Astrocyte of the cerebellum (primary cell): ENCODE data around the gene WDR82.

Experiments
- DNase-seq: peaks from one replicate; pipeline ENCODE4 v3.0.0-alpha.2; 2011; ENCODE audit warnings: low read depth
- H3K4me3 ChIP-seq: 2 replicates; pipeline ENCODE4 v1.5.1; 2011; ENCODE audit warnings: mild to moderate bottlenecking, low read depth, low read length, moderate library complexity
- in situ Hi-C: cut with HindIII; loops from 2 replicates; pipeline ENCODE4 v1.10.0; 2017; ENCODE audit warnings: low sequenced_read_pairs
- TF ChIP-seq, protein P1 (sequence below): IDR thresholded peaks from 2 replicates; pipeline ENCODE4 v1.5.1; 2012; ENCODE audit warnings: low read length, low read depth, moderate library complexity, mild to moderate bottlenecking; ENCODE audit errors: missing control alignments

The WDR82 gene

DNA sequence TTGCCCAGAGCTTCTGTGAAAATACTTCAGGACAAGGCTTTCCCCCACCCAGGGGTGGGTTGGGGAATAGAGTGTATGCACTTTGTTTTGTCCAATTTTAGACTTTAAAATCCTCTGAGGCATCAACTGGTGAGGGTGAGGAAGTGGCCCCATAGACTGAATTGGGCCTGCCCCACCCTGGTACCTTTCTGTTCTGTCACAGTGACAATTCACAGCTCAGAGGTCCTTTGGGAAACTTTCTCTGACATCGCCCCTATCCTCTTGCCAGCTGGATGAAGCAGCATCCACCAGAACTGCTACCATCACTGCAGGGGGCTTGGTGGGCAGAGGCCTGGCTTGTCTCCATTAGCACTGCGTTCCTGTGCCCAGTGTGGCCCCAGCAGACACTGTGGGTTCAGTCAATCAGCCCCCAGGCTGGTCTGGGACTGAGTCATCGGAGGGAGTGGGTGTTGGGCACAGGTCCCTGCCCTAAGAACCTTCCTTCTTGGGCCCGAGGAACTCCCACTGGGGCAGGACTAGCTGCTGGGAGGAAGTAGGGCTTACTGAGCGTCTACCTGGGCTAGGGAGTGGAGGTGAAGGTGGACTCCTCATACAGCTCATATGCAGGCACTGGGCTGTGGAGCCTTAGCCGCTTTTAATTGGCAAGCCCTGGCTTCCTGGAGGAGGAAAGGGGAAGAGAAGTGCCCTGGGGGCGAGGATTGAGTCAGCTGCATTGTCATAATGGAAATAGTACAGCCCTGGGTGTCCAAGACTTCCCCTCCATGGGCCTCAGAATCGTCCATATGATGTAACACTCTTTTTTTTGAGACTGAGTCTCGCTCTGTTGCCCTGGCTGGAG lies 34.4 kb downstream of the WDR82 start:
- DNase-seq, result no peak
- TF ChIP-seq, protein P1, sequence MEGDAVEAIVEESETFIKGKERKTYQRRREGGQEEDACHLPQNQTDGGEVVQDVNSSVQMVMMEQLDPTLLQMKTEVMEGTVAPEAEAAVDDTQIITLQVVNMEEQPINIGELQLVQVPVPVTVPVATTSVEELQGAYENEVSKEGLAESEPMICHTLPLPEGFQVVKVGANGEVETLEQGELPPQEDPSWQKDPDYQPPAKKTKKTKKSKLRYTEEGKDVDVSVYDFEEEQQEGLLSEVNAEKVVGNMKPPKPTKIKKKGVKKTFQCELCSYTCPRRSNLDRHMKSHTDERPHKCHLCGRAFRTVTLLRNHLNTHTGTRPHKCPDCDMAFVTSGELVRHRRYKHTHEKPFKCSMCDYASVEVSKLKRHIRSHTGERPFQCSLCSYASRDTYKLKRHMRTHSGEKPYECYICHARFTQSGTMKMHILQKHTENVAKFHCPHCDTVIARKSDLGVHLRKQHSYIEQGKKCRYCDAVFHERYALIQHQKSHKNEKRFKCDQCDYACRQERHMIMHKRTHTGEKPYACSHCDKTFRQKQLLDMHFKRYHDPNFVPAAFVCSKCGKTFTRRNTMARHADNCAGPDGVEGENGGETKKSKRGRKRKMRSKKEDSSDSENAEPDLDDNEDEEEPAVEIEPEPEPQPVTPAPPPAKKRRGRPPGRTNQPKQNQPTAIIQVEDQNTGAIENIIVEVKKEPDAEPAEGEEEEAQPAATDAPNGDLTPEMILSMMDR, result no peak
- H3K4me3 ChIP-seq, result no peak overlapping the region
- in situ Hi-C loops, result no loop called here

DNA sequence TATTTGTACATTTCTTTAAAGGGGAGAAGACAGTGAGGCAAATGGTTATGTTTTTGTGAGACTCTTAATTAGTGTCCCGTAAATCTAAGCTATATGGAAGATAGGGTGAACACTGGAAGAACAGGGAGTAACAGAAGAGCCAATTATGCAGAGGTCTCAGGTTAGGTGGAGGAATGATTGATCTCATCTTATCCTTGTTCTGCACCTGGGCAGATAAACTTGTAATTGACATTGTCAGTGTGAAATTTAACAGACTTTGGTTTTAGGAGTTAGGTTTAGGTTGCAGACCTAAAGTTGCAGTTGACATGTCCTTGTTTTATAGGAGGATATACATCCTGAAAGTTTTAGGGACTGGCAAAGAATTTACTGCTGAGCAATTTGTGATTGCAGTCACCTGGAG lies 36.4 kb downstream of the WDR82 start:
- in situ Hi-C loops, result no loop called here

DNA sequence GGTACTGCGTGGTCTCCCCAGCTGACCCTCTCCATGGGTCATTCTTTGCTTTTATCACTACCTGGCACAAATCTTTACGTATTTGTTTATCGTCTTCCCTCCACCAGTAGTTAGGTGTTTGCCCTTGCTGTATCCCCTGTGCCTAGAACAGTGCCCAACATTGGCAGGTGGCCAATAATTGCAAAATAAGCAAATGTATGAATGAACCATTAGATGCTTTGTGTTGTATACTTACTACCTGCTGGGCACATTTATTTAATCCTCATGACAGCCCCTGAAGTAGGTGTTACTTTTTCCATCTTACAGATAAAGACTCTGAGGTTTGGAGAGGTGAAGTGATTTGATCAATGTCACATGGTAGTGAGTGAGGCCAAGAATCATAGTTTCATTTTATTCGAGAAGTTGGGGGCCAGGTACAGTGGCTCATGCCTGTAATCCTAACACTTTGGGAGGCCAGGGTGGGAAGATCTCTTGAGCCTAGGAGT lies 37.5 kb downstream of the WDR82 start:
- DNase-seq, result no peak
- no peak overlapping the region for H3K4me3 ChIP-seq
- in situ Hi-C loops, result no loop called here
- TF ChIP-seq, protein P1, result no peak

More for the DNA sequence above, 36.4 kb downstream of the WDR82 start:
- TF ChIP-seq, protein P1, result no peak
- no peak for DNase-seq
- H3K4me3 ChIP-seq, result no peak overlapping the region

GRCh38 chr3:52240059-52240885 lies 38.2 kb downstream of the WDR82 start:
- TF ChIP-seq, protein P1, result no peak
- H3K4me3 ChIP-seq, result peak overlapping the region; percentile 78
- in situ Hi-C loops, result no loop called here
- DNase-seq, result peak; percentile 76

GRCh38 chr3:52238761-52239701 lies 39.4 kb downstream of the WDR82 start, which contains the start of gene TWF2:
Gene TWF2 (minus strand): TSS chr3:52239158. CDS start chr3:52239016, 142 bp downstream.
- in situ Hi-C loops, result no loop called here
- H3K4me3 ChIP-seq, result peak within 1 kb of the TSS; percentile 78
- DNase-seq, result peak; percentile 31
- TF ChIP-seq, protein P1, result peak; percentile 37
